HepG2 (cell line): ENCODE data around the gene TNFSF13. TPM values are rescaled to one million over a fixed set of nuclear protein-coding genes. Genes with fewer than 3 reads are reported as not detected.

Source experiments
- CEBPG ChIP-seq: IDR thresholded peaks from 2 replicates; pipeline ENCODE4 v1.6.1; 2016
- FOSL2 ChIP-seq: sonication (generic); formaldehyde crosslinking; IDR thresholded peaks from 2 replicates; pipeline ENCODE4 v1.4.0; 2020; ENCODE audit warnings: missing genetic modification reagents
- FOXK1 ChIP-seq: sonication (generic); formaldehyde crosslinking; IDR thresholded peaks from 2 replicates; pipeline ENCODE4 v1.4.0; 2020; ENCODE audit warnings: low read depth, missing genetic modification reagents, borderline replicate concordance
- NFKB2 ChIP-seq: sonication (generic); formaldehyde crosslinking; IDR thresholded peaks from 2 replicates; pipeline ENCODE4 v1.4.0; 2020; ENCODE audit warnings: missing genetic modification reagents, borderline replicate concordance
- NR2F1 ChIP-seq, 2 experiments: fragments of 450-650 bp in 1 of 2; formaldehyde crosslinking in 1 of 2; IDR thresholded peaks; 2 replicates each; pipeline versions ENCODE4 v1.5.0 to v1.6.1; 2016 to 2020; ENCODE audit warnings: mild to moderate bottlenecking in 1 of 2, missing compliant biosample characterization in 1 of 2, missing genetic modification reagents in 1 of 2, moderate library complexity in 1 of 2
- PATZ1 ChIP-seq: sonication (generic); formaldehyde crosslinking; IDR thresholded peaks from 2 replicates; pipeline ENCODE4 v1.4.0; 2020; ENCODE audit warnings: missing genetic modification reagents
- POLR2AphosphoS5 ChIP-seq: IDR thresholded peaks from 2 replicates; pipeline ENCODE4 v1.6.1; 2012; ENCODE audit warnings: low read depth, low read length
- RAD21 ChIP-seq: fragments of 450-650 bp; formaldehyde crosslinking; IDR thresholded peaks from 2 replicates; pipeline ENCODE4 v1.5.0; 2020; ENCODE audit warnings: mild to moderate bottlenecking
- TAF1 ChIP-seq: sonication (generic); formaldehyde crosslinking; IDR thresholded peaks from 2 replicates; pipeline ENCODE4 v1.4.0; 2020; ENCODE audit warnings: missing genetic modification reagents
- THAP11 ChIP-seq: IDR thresholded peaks from 2 replicates; pipeline ENCODE4 v1.6.1; 2016; ENCODE audit warnings: missing biosample characterization, missing genetic modification reagents
- YEATS4 ChIP-seq: sonication (generic); formaldehyde crosslinking; IDR thresholded peaks from 2 replicates; pipeline ENCODE4 v1.4.0; 2020; ENCODE audit warnings: missing genetic modification reagents, borderline replicate concordance
- ZFYVE20 ChIP-seq: sonication (generic); formaldehyde crosslinking; IDR thresholded peaks from 2 replicates; pipeline ENCODE4 v1.8.0; 2023; ENCODE audit warnings: low read depth, mild to moderate bottlenecking, moderate library complexity, missing genetic modification reagents, borderline replicate concordance
- ZNF10 ChIP-seq: sonication (generic); formaldehyde crosslinking; IDR thresholded peaks from 2 replicates; pipeline ENCODE4 v1.4.0; 2020; ENCODE audit warnings: mild to moderate bottlenecking, low read depth, missing genetic modification reagents, borderline replicate concordance
- ZNF607 ChIP-seq: sonication (generic); formaldehyde crosslinking; IDR thresholded peaks from 2 replicates; pipeline ENCODE4 v1.5.1; 2020; ENCODE audit warnings: missing genetic modification reagents, mild to moderate bottlenecking, borderline replicate concordance
- ZNF768 ChIP-seq: sonication (generic); formaldehyde crosslinking; IDR thresholded peaks from 2 replicates; pipeline ENCODE4 v1.4.0; 2020; ENCODE audit warnings: missing genetic modification reagents
- polyA plus RNA-seq, 8 experiments: library from polyadenylated mRNA; depleted of rRNA in 3 of 8; stranded (reverse) in 7 of 8; unstranded in 1 of 8; fragments of >200 nt; fragmentation: Illumina TruSeq in 4 of 8; extraction: Trizol in 4 of 8; gene quantifications; 2 replicates each; pipeline versions ENCODE4 v1.2.1 to v1.2.3, GENCODE V29; 2011 to 2016; ENCODE audit warnings: low read depth in 4 of 8, missing spikeins in 1 of 8, mixed read lengths in 1 of 8; ENCODE audit not compliant: insufficient read depth in 1 of 8
- total RNA-seq, 5 experiments: library from RNA; depleted of rRNA; stranded (reverse); fragments of >200 nt; fragmentation: Illumina TruSeq; extraction: Trizol; gene quantifications; 2 replicates each; pipeline ENCODE4 v1.2.3, GENCODE V29; 2016; ENCODE audit warnings: low read depth in 1 of 5
- TF ChIP-seq, protein P1 (sequence below): IDR thresholded peaks from 2 replicates; pipeline ENCODE4 v1.6.1; 2016; ENCODE audit warnings: low read depth, control low read depth
- TF ChIP-seq, protein P2 (sequence below), 2 experiments: sonication (generic) in 1 of 2; formaldehyde crosslinking in 1 of 2; IDR thresholded peaks; 2 replicates each; pipeline versions ENCODE4 v1.6.1 to v1.9.0; 2014 to 2022; ENCODE audit warnings: antibody characterized with exemption in 1 of 2, borderline replicate concordance in 1 of 2, inconsistent platforms in 1 of 2, low read depth in 1 of 2, missing genetic modification reagents in 1 of 2
- TF ChIP-seq, protein P3 (sequence below): sonication (generic); formaldehyde crosslinking; IDR thresholded peaks from 2 replicates; pipeline ENCODE4 v1.4.0; 2020; ENCODE audit warnings: missing genetic modification reagents

Gene TNFSF13
- total and polyA plus RNA-seq, 2 of the 13 experiments (the other 11 are each of a cell fraction or from before 2014, with no cell fraction given): 2.5 to 3.3 TPM

- TF ChIP-seq FOXK1 (CRISPR knock-in tag) (peak; percentile 39; the same call in 1 of the 2 replicates), ZNF607 (CRISPR knock-in tag) (peak; percentile 70; the same call in 1 of the 2 replicates), ZNF10 (no peak), THAP11 (CRISPR knock-in tag) (peak; percentile 82), CEBPG (CRISPR knock-in tag) (peak; percentile 98), ZFYVE20 (CRISPR knock-in tag) (no peak), NFKB2 (CRISPR knock-in tag) (peak; percentile 47; the same call in 1 of the 2 replicates), POLR2AphosphoS5 (peak; percentile 59), YEATS4 (peak; percentile 97), PATZ1 (CRISPR knock-in tag) (peak; percentile 97), ZNF768 (CRISPR knock-in tag) (peak; percentile 53; the same call in 1 of the 2 replicates), NR2F1 (CRISPR knock-in tag; IDR thresholded peaks at IDR 0.05) (peak in 1 of 2 experiments; percentile 20; a peak in 1 of 4 replicates), TAF1 (CRISPR knock-in tag) (0 out of 2 replicates have a peak, but pooled peaks have one; percentile 37), RAD21 (CRISPR knock-in tag) (0 out of 2 replicates have a peak, but pooled peaks have one; percentile 38), FOSL2 (CRISPR knock-in tag) (peak; percentile 39; the same call in 1 of the 2 replicates)
- TF ChIP-seq, protein P1, sequence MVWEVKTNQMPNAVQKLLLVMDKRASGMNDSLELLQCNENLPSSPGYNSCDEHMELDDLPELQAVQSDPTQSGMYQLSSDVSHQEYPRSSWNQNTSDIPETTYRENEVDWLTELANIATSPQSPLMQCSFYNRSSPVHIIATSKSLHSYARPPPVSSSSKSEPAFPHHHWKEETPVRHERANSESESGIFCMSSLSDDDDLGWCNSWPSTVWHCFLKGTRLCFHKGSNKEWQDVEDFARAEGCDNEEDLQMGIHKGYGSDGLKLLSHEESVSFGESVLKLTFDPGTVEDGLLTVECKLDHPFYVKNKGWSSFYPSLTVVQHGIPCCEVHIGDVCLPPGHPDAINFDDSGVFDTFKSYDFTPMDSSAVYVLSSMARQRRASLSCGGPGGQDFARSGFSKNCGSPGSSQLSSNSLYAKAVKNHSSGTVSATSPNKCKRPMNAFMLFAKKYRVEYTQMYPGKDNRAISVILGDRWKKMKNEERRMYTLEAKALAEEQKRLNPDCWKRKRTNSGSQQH (CRISPR knock-in tag): peak; percentile 95
- TF ChIP-seq, protein P2, sequence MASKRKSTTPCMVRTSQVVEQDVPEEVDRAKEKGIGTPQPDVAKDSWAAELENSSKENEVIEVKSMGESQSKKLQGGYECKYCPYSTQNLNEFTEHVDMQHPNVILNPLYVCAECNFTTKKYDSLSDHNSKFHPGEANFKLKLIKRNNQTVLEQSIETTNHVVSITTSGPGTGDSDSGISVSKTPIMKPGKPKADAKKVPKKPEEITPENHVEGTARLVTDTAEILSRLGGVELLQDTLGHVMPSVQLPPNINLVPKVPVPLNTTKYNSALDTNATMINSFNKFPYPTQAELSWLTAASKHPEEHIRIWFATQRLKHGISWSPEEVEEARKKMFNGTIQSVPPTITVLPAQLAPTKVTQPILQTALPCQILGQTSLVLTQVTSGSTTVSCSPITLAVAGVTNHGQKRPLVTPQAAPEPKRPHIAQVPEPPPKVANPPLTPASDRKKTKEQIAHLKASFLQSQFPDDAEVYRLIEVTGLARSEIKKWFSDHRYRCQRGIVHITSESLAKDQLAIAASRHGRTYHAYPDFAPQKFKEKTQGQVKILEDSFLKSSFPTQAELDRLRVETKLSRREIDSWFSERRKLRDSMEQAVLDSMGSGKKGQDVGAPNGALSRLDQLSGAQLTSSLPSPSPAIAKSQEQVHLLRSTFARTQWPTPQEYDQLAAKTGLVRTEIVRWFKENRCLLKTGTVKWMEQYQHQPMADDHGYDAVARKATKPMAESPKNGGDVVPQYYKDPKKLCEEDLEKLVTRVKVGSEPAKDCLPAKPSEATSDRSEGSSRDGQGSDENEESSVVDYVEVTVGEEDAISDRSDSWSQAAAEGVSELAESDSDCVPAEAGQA (IDR thresholded peaks at IDR 0.05; ENCODE audit: low read depth): peak; percentile 48; the same call in 1 of the 2 replicates
- TF ChIP-seq, protein P2 (CRISPR knock-in tag; IDR thresholded peaks at IDR 0.05; ENCODE audit: borderline replicate concordance): peak; percentile 76; the same call in 1 of the 2 replicates
- TF ChIP-seq, protein P3, sequence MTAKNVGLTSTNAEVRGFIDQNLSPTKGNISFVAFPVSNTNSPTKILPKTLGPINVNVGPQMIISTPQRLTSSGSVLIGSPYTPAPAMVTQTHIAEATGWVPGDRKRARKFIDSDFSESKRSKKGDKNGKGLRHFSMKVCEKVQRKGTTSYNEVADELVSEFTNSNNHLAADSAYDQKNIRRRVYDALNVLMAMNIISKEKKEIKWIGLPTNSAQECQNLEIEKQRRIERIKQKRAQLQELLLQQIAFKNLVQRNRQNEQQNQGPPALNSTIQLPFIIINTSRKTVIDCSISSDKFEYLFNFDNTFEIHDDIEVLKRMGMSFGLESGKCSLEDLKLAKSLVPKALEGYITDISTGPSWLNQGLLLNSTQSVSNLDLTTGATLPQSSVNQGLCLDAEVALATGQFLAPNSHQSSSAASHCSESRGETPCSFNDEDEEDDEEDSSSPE (CRISPR knock-in tag): peak; percentile 67
Measured at GRCh38 chr17:7573324-7574080, 15.0 kb downstream of the TNFSF13 start (continued).
